ENCODE results near the gene PRUNE2. TPM values are rescaled to one million over a fixed set of nuclear protein-coding genes. Genes with fewer than 3 reads are reported as not detected.

The PRUNE2 gene
- total RNA-seq, 2 donors from 2014 or later, result 58.6 to 78.9 TPM

- no peaks in the 10 kb centered on the region for H3K4me1 ChIP-seq (replicated peaks)
- no peak overlapping the region for H3K27ac ChIP-seq
- 80% methylated on average over 4 of the region's 4 CpGs for WGBS
- H3K9me3 ChIP-seq, result no peaks in the 10 kb centered on the region
- TF ChIP-seq POLR2AphosphoS5 (IDR thresholded peaks at IDR 0.05), result no peak
- no peak for TF ChIP-seq POLR2A (IDR thresholded peaks at IDR 0.05)
- intact Hi-C loops (cut with DNase I), result no loop called here
- H3K4me3 ChIP-seq, result no peak overlapping the region
- DNase-seq (ENCODE audit: low spot score), result no peak
- no peaks in the 10 kb centered on the region for H3K27me3 ChIP-seq (replicated peaks; ENCODE audit: insufficient read depth)
- H3K36me3 ChIP-seq, result no peaks in the 10 kb centered on the region
These were observed 298.0 kb downstream of the PRUNE2 start for GRCh38 chr9:76607730-76608436.

DNA sequence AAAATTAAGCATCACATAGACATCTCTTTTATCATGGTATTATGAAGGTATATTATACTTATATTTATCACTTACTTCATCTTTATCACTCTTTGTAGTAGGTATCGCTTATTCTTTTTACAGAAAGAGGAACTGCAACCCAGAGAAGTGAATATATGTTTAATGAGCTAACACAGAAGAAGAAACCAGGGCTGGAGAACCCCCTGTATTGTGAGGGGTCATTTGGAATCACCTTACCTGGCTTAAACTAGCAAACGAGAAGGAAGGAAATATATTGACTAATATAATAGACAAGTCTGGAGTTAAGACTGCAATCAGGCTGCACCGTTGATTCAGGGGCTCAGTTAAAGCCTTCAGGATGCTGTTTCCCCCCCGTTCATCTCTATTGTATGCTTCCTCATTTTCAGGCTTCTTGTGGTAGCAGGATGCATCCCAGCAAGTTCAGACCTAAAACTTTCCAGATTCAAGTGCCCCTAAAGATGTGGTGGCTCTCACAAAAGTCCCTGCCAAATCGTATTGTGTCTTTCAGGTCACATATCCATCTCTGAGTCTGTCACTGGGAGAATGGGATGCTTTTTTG lies 300.5 kb downstream of the PRUNE2 start:
- no peak overlapping the region for H3K27ac ChIP-seq
- WGBS, result 80% methylated on average over 5 of the region's 5 CpGs
- TF ChIP-seq, protein P1, sequence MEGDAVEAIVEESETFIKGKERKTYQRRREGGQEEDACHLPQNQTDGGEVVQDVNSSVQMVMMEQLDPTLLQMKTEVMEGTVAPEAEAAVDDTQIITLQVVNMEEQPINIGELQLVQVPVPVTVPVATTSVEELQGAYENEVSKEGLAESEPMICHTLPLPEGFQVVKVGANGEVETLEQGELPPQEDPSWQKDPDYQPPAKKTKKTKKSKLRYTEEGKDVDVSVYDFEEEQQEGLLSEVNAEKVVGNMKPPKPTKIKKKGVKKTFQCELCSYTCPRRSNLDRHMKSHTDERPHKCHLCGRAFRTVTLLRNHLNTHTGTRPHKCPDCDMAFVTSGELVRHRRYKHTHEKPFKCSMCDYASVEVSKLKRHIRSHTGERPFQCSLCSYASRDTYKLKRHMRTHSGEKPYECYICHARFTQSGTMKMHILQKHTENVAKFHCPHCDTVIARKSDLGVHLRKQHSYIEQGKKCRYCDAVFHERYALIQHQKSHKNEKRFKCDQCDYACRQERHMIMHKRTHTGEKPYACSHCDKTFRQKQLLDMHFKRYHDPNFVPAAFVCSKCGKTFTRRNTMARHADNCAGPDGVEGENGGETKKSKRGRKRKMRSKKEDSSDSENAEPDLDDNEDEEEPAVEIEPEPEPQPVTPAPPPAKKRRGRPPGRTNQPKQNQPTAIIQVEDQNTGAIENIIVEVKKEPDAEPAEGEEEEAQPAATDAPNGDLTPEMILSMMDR (IDR thresholded peaks at IDR 0.05), result no peak
- no peak for TF ChIP-seq POLR2A (IDR thresholded peaks at IDR 0.05)

GRCh38 chr9:76603931-76604570 lies 301.9 kb downstream of the PRUNE2 start:
- DNase-seq (ENCODE audit: low spot score), result no peak
- no peak overlapping the region for H3K4me3 ChIP-seq
- intact Hi-C loops (cut with DNase I), result no loop called here
- H3K27me3 ChIP-seq (replicated peaks; ENCODE audit: insufficient read depth), result no peaks in the 10 kb centered on the region
- no peaks in the 10 kb centered on the region for H3K36me3 ChIP-seq
- H3K27ac ChIP-seq, result no peak overlapping the region
- TF ChIP-seq, protein P1 (IDR thresholded peaks at IDR 0.05), result no peak
- TF ChIP-seq POLR2AphosphoS5 (IDR thresholded peaks at IDR 0.05) (no peak), POLR2A (IDR thresholded peaks at IDR 0.05) (no peak)
- H3K4me1 ChIP-seq (replicated peaks), result no peaks in the 10 kb centered on the region
- 86% methylated on average over 3 of the region's 3 CpGs for WGBS
- no peaks in the 10 kb centered on the region for H3K9me3 ChIP-seq

More for the DNA sequence above, 300.5 kb downstream of the PRUNE2 start:
- intact Hi-C loops (cut with DNase I), result no loop called here
- Histone ChIP-seq H3K4me3 (no peak overlapping the region), H3K4me1 (replicated peaks) (no peaks in the 10 kb centered on the region), H3K36me3 (no peaks in the 10 kb centered on the region), H3K27me3 (replicated peaks; ENCODE audit: insufficient read depth) (no peaks in the 10 kb centered on the region), H3K9me3 (no peaks in the 10 kb centered on the region)
- DNase-seq (ENCODE audit: low spot score), result no peak

DNA sequence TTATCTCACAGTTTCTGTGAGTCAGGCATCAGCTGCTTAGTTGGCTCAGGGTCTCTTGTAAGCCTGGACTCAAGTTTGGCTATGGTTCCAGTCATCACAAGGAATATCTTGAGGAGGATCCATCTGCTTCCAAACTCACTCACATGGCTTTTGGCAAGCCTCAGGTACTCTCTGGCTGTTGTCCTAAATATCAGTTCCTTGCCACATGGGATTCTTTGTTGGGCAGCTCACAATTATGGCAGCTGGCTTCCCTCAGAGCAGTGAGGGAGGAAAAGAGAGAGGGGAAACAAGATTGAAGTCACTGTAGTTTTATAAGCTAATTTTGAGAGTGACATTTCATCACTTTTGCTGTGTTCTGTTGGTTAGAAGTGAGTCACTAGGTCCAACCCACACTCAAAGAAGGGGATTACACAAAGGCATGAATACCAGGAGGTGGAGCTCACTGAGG lies 302.4 kb downstream of the PRUNE2 start:
- no peaks in the 10 kb centered on the region for H3K36me3 ChIP-seq
- DNase-seq (ENCODE audit: low spot score), result no peak
- no peaks in the 10 kb centered on the region for H3K27me3 ChIP-seq (replicated peaks; ENCODE audit: insufficient read depth)
- H3K9me3 ChIP-seq, result no peaks in the 10 kb centered on the region
- no peak overlapping the region for H3K4me3 ChIP-seq
- H3K4me1 ChIP-seq (replicated peaks), result no peaks in the 10 kb centered on the region
- intact Hi-C loops (cut with DNase I), result no loop called here
- TF ChIP-seq POLR2AphosphoS5 (IDR thresholded peaks at IDR 0.05), result no peak
- TF ChIP-seq, protein P1 (IDR thresholded peaks at IDR 0.05), result no peak
- no peak for TF ChIP-seq POLR2A (IDR thresholded peaks at IDR 0.05)
- H3K27ac ChIP-seq, result no peak overlapping the region

DNA sequence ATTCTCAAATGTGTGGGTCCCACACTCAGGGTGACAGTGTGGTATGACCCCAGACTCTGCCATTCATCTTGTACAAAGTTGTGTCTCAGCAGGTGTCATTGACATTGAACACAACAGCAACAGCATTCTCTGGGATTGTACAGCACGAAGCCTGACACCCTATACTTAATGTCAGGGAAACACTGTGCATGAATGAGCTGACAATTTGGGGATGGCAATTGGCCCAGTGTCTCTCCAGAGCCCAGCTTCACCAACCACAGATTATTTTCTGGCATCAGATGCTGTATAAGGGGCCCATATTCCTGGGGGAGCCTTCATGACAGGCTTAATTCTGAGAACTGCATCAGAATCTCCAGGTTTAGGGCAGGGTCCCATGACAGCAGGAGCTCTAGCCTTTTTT lies 303.7 kb downstream of the PRUNE2 start:
- no peak for DNase-seq (ENCODE audit: low spot score)
- Histone ChIP-seq H3K27ac (no peak overlapping the region), H3K4me3 (no peak overlapping the region), H3K27me3 (replicated peaks; ENCODE audit: insufficient read depth) (no peaks in the 10 kb centered on the region), H3K4me1 (replicated peaks) (no peaks in the 10 kb centered on the region), H3K36me3 (no peaks in the 10 kb centered on the region), H3K9me3 (no peaks in the 10 kb centered on the region)
- WGBS, result 85% methylated on average over 1 of the region's 1 CpG
- no peak for TF ChIP-seq POLR2A (IDR thresholded peaks at IDR 0.05)
- TF ChIP-seq POLR2AphosphoS5 (IDR thresholded peaks at IDR 0.05), result no peak
- TF ChIP-seq, protein P1 (IDR thresholded peaks at IDR 0.05), result no peak
- intact Hi-C loops (cut with DNase I), result no loop called here

All from prostate gland (tissue), 2 donors.